IPS-18c (cell line): Measurements from ENCODE around the gene DCLK3.

ENCODE experiments used
- H3K4me3 ChIP-seq: 2 replicates; pipeline ENCODE4 v1.7.0; 2013; ENCODE audit warnings: low read depth, mild to moderate bottlenecking, low read length, moderate library complexity; ENCODE audit not compliant: insufficient read depth
- H3K9me3 ChIP-seq: one replicate; pipeline ENCODE4 v1.6.1; 2013; ENCODE audit warnings: mild to moderate bottlenecking, low read length, moderate library complexity; ENCODE audit not compliant: control insufficient read depth, insufficient read depth

Gene DCLK3

DNA sequence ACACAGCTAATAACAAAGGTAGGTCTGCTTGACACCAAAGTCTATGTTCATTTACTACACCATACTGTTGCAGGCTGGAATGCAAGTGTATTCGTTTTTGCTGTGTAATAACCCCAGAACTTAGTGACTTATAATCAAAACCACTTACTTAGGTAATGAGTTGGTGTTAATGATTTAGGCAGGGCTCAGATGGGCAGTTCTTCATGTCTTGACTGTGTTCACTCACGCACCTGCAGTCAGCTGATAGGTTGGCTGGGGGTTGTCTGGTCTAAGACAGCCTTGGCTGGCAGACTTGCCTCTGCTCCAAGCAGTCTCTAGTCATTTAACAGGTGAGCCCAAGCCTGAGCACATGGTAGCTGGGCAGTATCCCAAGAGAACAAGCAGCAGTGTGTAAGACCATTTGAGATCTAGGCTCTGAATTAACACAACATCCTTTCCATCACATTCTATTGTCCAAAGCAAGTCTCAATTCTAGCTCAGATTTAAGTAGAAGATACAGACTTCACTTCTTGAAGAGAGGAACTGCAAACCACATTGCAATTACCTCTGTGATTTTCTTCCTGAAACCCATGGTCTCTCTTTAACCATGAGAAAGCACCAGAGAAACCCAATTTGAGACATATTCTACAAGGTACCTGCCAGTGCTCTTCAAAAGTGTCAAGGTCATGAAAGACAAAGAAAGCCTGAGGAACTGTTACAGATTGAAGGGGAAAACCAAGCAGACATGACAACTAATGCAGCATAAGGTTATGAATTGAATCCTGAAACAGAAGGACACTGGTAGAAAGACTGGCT lies 13.3 kb upstream of the DCLK3 start:
- no peaks in the 10 kb centered on the region for H3K9me3 ChIP-seq

DNA sequence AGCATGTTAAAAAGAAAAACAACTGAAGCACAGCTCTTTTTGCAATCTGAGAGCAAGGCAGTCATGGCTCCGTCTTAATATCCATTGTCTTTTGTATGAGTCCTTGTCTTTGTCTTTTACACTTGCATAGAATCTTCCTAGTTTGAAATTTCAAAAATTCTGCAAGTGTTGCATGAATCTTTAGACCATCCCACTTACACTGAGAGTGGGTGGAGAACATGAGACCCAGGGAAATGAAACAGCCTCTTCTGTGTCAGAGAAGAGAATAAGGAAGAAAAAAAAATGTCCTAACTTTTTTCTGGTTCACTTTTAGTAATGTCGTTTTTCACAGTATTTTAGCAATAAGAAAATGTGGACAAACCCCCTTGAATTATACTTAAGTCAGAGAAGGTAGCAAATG lies 12.1 kb upstream of the DCLK3 start:
- Histone ChIP-seq H3K4me3 (no peak overlapping the region), H3K9me3 (no peaks in the 10 kb centered on the region)

More for the DNA sequence above, 13.3 kb upstream of the DCLK3 start:
- H3K4me3 ChIP-seq: no peak overlapping the region

DNA sequence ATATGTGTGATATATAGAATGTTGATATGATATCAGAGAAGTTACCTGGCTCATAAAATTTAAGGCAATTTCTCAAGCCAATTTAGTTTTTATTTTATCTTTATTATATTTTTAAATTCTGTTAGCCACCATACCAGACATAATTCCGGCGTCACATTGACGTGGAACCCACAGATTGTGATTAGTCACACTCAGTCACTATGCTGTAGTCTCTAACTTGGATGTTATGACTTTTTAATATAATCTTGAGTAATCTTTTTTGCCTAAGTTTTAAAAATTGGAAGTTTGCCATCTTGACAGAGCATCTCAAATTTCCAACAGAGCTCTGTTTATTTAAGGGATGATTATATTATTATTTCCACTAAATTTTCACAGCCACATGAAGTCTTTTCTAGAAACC lies 9.7 kb upstream of the DCLK3 start:
- Histone ChIP-seq H3K9me3 (no peaks in the 10 kb centered on the region), H3K4me3 (no peak overlapping the region)

DNA sequence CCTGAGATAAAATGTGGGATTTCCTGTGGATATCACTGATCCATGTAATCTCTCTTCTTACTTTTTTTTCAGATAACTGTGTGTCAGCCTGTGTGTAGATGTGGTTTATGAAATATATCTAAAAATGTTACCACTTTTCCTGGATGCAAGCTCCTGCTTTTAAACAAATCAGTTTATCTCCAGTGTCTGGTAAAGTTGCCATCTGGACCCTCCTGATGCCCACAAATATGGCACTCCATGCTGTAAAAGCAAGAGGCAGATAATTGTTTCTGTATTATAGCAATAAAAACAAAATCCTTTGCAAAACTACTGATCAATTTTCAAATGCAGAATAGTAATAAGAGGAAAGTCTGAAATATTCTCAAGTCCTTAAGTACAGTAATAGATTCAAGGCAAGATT lies 7.6 kb upstream of the DCLK3 start:
- no peaks in the 10 kb centered on the region for H3K9me3 ChIP-seq
- H3K4me3 ChIP-seq: no peak overlapping the region

DNA sequence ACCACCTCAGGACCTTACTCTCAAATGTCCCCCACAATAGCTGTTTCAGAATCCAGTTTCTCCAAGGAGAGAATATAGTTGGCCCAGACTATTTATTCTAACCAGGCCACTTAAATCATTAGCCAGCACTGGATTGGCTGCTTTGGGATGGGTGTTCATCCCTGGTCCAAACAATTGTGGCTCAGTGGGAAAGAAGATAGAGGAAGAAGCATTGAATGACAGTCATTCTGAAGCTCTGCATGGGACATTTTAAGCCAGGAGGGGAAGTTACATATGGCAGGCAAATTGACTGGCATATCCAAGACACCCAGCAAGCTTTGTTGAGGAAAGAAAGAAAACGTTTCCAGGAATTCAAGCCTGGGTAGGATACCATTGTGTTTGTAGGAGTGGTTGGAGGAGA lies 5.6 kb upstream of the DCLK3 start:
- Histone ChIP-seq H3K4me3 (no peak overlapping the region), H3K9me3 (no peaks in the 10 kb centered on the region)

DNA sequence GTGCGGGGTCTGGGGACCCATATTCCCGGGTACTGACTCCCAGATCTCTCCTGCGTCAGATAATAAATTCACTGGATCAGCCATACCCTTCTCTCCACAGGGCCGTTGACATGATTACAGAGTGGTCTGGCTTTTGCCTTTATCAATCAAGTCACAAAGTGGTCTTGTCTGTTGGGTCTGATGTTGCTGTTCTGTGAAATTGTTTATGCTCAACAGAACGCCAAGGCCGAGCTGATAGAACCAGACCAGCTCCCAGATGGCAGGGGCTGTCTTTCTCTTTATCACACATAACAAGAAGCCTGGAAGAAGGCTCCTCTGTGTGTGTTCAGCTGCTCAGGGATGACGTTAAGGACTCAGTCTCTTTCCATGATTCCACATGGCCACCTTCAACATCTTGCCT lies 751 bp upstream of the DCLK3 start:
- Histone ChIP-seq H3K9me3 (no peaks in the 10 kb centered on the region), H3K4me3 (no peak overlapping the region)

DNA sequence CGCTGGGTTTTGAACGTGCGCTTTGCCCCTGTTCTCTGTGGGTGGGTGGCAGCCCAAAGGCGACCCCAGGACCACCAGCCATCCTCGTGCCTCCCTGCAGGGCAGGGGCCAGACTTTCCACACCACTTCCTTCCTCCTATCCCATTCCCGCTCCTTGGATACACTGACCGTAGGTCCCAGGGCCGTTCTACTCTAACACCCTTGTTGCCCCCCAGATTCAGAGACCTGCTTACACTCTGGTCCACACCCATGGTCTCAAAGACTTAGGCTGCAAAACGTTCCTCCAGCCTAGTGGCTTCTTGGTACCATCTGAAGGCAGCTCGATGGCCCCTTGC lies 318 bp upstream of the DCLK3 start:
- H3K9me3 ChIP-seq: no peaks in the 10 kb centered on the region
- H3K4me3 ChIP-seq: peak overlapping the region; percentile 47

DNA sequence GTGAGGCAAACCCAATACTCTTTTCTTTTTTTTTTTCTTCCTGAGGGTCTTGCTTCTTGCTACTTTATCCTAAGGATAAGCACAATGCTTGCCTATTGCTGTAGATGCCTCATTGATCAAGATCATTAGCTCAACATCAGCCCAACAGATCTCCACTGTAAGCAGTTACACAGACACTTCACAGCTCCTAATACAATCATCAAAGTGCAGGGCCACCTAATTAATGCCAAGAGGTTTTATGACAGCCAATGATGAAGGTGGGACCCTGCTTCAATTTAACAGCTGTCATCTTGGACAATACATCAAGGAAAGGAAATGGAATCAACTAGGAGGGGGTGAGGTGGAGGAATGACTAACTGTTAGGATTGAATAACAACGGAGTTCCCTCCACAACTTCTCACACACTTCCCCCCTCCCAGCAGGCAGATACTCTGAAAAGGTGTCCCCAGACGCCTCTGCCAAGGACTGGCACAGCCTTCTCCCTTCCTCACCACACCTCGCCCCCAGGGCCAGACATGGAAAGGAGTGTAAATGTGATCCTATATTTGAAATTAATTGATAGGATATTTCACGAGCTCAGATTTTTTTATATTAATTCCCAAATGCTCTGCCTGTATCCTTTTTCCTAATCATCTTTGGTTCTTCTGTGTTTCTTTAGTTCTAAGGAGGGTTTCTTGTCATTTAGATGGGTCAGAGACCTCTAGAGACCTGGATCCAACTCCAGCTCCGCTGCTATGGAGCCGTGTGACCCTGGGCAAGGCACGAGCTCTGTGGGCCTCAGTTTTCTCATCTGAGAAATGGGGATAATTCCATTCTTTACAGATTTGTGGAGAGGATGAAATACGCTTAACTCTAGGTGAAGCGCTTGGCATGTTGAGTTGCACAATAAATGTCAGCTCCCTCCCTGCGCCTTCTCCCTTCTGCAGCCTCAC lies 1.2 kb downstream of the DCLK3 start:
- H3K9me3 ChIP-seq: no peaks in the 10 kb centered on the region
- H3K4me3 ChIP-seq: peak overlapping the region; percentile 58

DNA sequence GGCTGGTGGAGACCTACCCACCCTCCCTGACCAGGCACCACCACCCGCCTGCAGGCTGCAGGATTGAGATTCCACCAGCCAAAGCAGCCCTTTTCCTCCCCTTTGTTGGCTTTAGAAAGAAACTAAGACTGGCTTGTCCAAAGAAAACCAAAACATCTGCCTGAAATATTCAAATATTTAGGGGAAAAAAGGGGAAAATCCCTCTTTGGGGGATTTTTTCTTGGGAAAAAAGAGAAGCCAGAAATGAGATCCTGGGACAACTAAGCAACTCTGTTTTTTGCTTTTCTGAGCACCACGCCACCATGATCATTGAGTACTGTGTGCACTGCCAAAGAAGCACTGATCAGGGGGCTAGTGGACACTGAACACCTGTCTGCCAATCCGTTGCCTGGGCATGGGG lies 2.6 kb downstream of the DCLK3 start:
- no peaks in the 10 kb centered on the region for H3K9me3 ChIP-seq
- no peak overlapping the region for H3K4me3 ChIP-seq

DNA sequence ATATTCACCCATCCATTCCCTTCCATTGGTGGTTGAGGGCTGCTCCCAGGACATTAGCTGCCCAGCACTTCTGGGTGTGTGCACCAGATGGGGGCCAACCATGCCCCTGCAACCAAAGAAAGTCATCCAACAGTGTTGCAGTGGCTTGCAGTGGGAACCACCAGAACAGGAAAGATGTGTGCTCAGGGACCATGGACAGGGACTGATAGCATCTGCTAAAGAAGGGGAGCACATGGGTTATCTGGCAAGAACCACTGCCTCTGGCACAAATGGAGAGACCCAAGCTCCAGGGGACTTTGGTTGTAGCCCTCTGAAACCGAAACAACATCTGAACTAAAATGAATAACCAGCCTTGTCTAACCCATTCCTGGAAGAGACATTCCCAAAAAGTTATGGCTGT lies 8.1 kb downstream of the DCLK3 start:
- no peaks in the 10 kb centered on the region for H3K9me3 ChIP-seq
- H3K4me3 ChIP-seq: no peak overlapping the region

DNA sequence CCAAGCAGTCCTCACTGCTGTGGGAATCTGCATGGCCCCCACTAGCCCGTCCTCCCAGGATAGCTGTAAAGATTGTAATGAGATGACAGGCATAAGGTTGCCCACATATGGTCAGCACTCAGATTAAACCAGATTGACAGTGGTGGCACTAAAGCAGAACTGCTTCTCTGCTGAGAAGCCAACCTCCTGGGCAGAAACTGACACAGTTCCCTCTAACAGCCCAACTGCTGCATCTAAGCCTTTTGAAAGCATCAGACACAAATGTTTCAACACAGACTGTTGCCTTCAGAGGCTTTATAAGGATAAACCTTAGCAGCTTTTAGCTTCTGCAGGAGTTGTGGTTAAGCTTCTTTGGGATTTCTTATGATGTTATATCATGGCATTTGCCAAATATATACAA lies 13.0 kb downstream of the DCLK3 start:
- H3K4me3 ChIP-seq: no peak overlapping the region
- H3K9me3 ChIP-seq: peaks cover 2% of the 10 kb centered on the region

DNA sequence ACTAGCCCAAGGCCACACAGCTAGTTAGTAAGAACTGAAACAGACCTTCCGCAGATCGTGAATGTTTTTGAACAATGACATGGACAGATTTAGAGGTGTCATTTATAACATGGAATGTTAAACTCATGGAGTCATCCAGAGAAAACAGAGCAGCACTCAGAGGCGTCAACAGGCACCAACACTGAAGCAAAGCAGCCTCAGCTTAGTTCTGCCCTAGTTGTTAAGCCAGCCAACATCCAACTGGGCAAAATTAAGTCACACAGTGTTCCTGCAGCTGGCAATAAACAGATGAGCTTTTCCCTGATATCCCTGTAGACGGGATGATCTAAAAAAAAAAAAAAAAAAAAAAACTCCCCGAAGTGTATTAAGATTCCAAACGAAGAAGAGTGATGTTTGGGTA lies 13.6 kb downstream of the DCLK3 start:
- Histone ChIP-seq H3K9me3 (peaks cover 2% of the 10 kb centered on the region), H3K4me3 (no peak overlapping the region)

DNA sequence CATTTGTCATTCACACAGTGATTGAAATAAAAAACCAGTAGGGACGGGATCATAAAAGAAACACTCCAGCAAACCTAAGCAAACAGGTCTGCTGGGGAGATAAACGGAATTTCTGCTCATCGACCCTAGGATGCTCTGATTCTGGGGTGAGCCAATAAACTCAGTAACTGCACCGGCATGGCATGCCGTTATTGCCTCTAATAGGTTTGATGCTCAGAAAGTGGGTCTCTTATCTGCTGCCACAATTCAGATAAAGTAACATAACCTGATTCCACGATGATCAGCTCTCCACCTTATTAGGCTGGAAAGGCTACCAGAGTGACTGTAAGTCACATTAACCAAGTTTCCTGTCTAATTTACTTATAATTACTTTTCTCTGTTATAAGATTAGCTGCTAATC lies 19.6 kb downstream of the DCLK3 start:
- Histone ChIP-seq H3K9me3 (peaks cover 2% of the 10 kb centered on the region), H3K4me3 (no peak overlapping the region)

DNA sequence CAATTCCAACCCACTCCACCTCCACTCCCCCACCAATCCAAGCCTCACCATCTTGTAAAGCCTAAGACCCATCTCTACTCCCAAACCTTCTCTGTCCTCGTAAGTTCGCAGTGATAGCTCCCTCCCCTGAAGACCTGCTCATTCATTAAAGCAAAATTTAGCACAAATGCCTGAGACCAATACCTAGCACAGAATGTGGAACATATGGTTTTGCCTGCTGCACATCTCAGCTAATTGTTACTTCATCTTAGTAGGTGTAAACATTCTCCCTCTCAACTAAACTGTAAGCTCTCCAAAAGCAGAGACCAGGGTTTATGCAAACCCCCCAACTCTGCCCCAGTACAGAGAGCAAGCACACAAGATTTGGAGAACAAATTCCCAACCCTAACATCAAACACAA lies 20.5 kb downstream of the DCLK3 start:
- H3K4me3 ChIP-seq: no peak overlapping the region
- peaks cover 2% of the 10 kb centered on the region for H3K9me3 ChIP-seq

DNA sequence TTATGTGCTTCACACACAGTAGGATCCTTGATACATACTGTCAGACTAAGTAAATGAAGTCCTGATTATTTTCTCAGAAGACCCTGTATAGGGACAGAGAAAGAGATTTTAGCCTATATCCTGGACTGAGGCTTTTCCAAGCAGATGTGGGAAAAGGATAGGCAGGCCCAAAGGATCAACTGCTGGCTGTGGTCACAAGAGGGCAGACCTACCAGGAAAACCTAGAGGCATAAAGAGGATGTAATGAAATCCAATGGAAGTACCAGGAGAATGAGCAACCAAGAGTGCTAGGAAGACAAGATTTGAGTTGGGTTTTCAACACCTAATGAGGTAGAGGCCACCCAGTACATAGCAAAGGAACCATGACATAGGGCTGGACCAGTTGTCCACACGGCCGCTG lies 23.1 kb downstream of the DCLK3 start:
- Histone ChIP-seq H3K9me3 (no peaks in the 10 kb centered on the region), H3K4me3 (no peak overlapping the region)

DNA sequence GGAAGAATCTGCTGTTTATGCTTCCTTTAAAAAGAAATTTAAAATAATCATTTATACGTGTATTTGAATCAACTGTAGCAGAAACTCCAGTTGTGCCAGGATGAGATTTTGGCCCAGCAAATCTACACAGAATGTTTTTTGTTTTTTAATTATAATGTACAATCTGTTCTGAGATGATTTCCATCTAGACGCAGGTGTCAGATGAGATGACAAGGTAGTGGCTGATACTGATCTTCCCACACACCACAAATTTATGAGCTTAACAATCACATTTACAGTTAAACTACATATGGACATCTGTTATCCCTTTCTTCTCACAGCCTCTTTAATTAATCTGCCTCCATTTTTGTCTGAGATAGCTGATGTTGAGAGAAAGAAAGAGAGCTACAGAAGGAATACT lies 23.6 kb downstream of the DCLK3 start:
- Histone ChIP-seq H3K9me3 (no peaks in the 10 kb centered on the region), H3K4me3 (no peak overlapping the region)

DNA sequence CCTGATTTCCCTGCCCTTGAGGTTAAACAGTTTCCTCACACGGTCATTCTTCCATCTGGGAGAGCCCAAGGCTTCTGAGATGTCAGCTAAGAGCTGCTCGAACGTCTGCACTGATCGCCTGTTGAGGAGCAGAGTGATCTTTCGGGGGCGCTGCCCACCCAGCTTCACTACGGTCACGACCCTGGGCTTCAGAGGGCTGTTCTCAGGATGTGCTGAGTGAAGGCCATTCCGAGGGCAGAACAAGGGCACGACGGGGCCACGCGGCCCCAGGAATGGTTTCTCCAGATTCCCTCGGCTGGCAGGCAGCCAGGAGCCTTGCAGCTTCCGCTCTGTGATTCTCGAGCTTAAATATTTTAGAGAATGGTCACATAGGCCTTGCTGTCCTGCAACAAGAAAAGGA lies 25.7 kb downstream of the DCLK3 start:
- H3K9me3 ChIP-seq: no peaks in the 10 kb centered on the region
- no peak overlapping the region for H3K4me3 ChIP-seq

DNA sequence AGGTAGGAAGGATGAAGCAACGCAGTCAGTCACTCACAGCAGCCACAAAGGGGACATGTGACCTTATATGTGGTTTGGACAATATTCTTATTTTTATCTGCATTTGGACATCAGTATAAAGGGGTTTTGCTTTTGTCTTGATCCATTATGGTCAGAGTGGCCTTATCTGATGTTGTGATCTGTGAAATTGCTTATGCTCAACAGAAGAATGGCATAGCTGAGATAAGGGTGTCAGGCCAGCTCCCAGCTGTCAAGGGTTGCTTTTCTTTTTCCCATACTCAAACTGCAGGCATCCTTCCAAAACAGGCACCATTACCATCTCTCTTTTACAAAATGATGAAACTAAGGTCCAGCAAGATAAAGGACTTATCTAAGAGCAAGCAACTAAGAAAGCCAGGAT lies 28.1 kb downstream of the DCLK3 start:
- H3K9me3 ChIP-seq: no peaks in the 10 kb centered on the region

More for the DNA sequence above, 28.1 kb downstream of the DCLK3 start:
- no peak overlapping the region for H3K4me3 ChIP-seq
